ENCODE measurements around the gene NLN. TPM values are rescaled to one million over a fixed set of nuclear protein-coding genes. Genes with fewer than 3 reads are reported as not detected.
"Not testable (repeated sequence)": the region's sequence is repeated elsewhere in the genome, so short reads cannot be mapped to it uniquely, and the experiment has no call there.

NLN gene
- total RNA-seq, 1 donor from 2014 or later: 40.3 TPM

DNA sequence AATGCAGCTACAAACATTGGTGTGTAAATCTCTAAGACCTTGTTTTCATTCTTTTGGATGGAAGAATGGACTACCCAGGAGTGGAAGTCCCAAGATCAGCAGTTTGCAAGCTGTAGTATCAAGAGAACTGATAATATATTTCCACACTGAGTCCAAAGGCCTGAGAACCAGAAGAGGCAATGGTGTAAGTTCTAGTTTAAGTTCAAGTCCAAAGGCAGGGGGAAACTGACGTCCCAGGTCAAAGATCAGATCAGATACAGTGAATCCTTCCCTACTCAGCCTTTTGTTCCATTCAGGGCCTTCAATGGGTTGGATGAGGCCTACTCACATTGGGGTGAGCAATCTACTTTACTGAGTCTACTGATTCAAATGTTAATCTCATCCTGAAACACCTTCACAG lies 124.1 kb downstream of the NLN start:
- DNase-seq (ENCODE audit: extremely low spot score, unreplicated experiment): no peak
- TF ChIP-seq, protein P1, sequence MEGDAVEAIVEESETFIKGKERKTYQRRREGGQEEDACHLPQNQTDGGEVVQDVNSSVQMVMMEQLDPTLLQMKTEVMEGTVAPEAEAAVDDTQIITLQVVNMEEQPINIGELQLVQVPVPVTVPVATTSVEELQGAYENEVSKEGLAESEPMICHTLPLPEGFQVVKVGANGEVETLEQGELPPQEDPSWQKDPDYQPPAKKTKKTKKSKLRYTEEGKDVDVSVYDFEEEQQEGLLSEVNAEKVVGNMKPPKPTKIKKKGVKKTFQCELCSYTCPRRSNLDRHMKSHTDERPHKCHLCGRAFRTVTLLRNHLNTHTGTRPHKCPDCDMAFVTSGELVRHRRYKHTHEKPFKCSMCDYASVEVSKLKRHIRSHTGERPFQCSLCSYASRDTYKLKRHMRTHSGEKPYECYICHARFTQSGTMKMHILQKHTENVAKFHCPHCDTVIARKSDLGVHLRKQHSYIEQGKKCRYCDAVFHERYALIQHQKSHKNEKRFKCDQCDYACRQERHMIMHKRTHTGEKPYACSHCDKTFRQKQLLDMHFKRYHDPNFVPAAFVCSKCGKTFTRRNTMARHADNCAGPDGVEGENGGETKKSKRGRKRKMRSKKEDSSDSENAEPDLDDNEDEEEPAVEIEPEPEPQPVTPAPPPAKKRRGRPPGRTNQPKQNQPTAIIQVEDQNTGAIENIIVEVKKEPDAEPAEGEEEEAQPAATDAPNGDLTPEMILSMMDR (IDR thresholded peaks at IDR 0.05): no peak
- no peaks in the 10 kb centered on the region for H3K4me1 Mint-ChIP-seq (ENCODE audit: unreplicated experiment)
- peaks cover 2% of the 10 kb centered on the region for H3K36me3 Mint-ChIP-seq (ENCODE audit: unreplicated experiment)
- H3K9me3 Mint-ChIP-seq (ENCODE audit: unreplicated experiment): peaks cover 5% of the 10 kb centered on the region
- H3K27me3 Mint-ChIP-seq (ENCODE audit: unreplicated experiment): peaks cover 4% of the 10 kb centered on the region
- no peak overlapping the region for H3K27ac Mint-ChIP-seq (ENCODE audit: unreplicated experiment)
- H3K4me3 Mint-ChIP-seq (ENCODE audit: unreplicated experiment): no peak overlapping the region

DNA sequence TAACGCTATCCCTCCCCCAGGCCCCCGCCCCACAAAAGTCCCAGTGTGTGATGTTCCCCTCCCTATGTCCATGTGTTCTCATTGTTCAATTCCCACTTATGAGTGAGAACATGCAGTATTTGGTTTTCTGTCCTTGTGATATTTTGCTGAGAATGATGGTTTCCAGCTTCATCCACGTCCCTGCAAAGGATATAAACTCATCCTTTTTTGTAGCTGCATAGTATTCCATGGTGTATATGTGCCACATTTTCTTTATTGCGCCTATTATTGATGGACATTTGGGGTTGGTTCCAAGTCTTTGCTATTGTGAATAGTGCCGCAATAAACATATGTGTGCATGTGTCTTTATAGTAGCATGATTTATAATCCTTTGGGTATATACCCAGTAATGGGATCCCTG lies 125.0 kb downstream of the NLN start:
- DNase-seq (ENCODE audit: extremely low spot score, unreplicated experiment); H3K9me3 Mint-ChIP-seq (ENCODE audit: unreplicated experiment); H3K4me3 Mint-ChIP-seq (ENCODE audit: unreplicated experiment); H3K4me1 Mint-ChIP-seq (ENCODE audit: unreplicated experiment); H3K27me3 Mint-ChIP-seq (ENCODE audit: unreplicated experiment); H3K36me3 Mint-ChIP-seq (ENCODE audit: unreplicated experiment); H3K27ac Mint-ChIP-seq (ENCODE audit: unreplicated experiment): not testable (repeated sequence)

DNA sequence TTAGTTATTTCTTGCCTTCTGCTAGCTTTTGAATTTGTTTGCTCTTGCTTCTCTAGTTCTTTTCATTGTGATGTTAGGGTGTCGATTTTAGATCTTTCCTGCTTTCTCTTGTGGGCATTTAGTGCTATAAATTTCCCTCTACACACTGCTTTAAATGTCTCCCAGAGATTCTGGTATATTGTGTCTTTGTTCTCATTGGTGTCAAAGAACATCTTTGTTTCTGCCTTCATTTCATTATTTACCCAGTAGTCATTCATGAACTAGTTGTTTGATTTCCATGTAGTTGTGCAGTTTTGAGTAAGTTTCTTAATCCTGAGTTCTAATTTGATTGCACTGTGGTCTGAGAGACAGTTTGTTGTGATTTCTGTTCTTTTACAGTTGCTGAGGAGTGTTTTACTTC lies 127.9 kb downstream of the NLN start:
- H3K27ac Mint-ChIP-seq (ENCODE audit: unreplicated experiment); H3K9me3 Mint-ChIP-seq (ENCODE audit: unreplicated experiment); H3K36me3 Mint-ChIP-seq (ENCODE audit: unreplicated experiment); DNase-seq (ENCODE audit: extremely low spot score, unreplicated experiment); H3K27me3 Mint-ChIP-seq (ENCODE audit: unreplicated experiment); H3K4me1 Mint-ChIP-seq (ENCODE audit: unreplicated experiment); H3K4me3 Mint-ChIP-seq (ENCODE audit: unreplicated experiment): not testable (repeated sequence)

DNA sequence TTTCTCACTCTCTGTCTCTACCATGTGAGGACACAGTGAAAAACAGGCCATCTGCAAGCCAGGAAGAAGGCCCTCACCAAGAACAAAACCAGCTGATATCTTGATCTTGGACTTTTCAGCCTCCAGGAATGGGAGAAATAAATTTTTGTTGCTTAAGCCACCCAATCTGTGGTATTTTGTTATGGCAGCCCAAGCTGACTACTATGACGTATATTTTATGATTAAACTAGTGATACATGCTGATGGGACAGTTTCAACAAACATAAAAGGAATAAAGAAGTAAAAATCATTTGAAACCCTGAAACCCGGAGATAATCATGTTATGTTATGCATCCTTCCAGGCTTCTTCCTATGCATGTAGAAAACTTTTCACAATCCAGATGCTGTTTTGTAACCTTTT lies 132.9 kb downstream of the NLN start:
- H3K27me3 Mint-ChIP-seq (ENCODE audit: unreplicated experiment): peaks cover 3% of the 10 kb centered on the region
- no peaks in the 10 kb centered on the region for H3K4me1 Mint-ChIP-seq (ENCODE audit: unreplicated experiment)
- H3K4me3 Mint-ChIP-seq (ENCODE audit: unreplicated experiment): no peak overlapping the region
- peaks cover 1% of the 10 kb centered on the region for H3K36me3 Mint-ChIP-seq (ENCODE audit: unreplicated experiment)
- TF ChIP-seq, protein P1 (IDR thresholded peaks at IDR 0.05): no peak
- peaks cover 7% of the 10 kb centered on the region for H3K9me3 Mint-ChIP-seq (ENCODE audit: unreplicated experiment)
- no peak for DNase-seq (ENCODE audit: extremely low spot score, unreplicated experiment)
- no peak overlapping the region for H3K27ac Mint-ChIP-seq (ENCODE audit: unreplicated experiment)

DNA sequence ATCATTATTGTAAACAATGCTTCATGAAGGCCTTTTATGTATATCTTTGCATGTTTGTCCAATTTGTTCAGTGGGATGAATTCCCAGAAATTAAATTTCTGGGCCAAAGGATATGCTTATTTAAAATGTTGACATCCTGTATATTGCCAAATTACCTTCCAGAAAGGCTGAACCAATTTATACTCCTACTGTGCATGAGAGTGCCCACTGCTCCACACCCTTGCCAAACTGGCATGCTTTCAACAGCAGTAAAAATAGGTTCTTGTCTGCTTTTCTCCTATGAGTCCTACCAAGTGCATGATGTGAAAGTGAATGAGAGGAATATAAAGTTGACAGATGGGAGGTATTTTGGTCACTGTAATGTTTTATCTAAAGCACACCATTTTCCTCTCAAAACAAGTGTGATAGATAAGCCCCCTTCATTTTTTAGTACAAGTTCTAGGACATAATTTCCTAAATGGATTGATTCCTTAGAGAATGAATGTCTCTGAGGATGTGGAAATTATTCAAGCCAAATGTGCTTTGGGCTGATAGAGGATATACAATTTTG lies 133.8 kb downstream of the NLN start:
- no peak overlapping the region for H3K27ac Mint-ChIP-seq (ENCODE audit: unreplicated experiment)
- H3K36me3 Mint-ChIP-seq (ENCODE audit: unreplicated experiment): peaks cover 1% of the 10 kb centered on the region
- H3K27me3 Mint-ChIP-seq (ENCODE audit: unreplicated experiment): no peaks in the 10 kb centered on the region
- H3K9me3 Mint-ChIP-seq (ENCODE audit: unreplicated experiment): peaks cover 5% of the 10 kb centered on the region
- TF ChIP-seq, protein P1 (IDR thresholded peaks at IDR 0.05): no peak
- no peak for DNase-seq (ENCODE audit: extremely low spot score, unreplicated experiment)
- no peak overlapping the region for H3K4me3 Mint-ChIP-seq (ENCODE audit: unreplicated experiment)
- peaks cover 1% of the 10 kb centered on the region for H3K4me1 Mint-ChIP-seq (ENCODE audit: unreplicated experiment)

DNA sequence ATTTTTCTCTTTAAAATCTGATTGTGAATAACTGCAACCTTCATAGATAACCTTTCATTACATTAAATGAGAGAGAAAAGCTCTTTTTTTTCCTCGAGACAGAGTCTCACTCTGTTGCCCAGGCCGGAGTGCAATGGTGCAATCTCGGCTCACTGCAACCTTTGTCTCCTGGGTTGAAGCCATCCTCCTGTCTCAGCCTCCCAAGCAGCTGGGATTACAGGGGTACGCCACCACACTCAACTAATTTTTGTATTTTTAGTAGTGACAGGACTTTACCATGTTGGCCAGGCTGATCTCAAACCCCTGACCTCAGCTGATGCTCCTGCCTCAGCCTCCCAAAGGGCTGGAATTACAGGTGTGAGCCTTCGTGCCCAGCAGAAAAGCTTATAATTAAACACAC lies 134.5 kb downstream of the NLN start:
- TF ChIP-seq, protein P1 (IDR thresholded peaks at IDR 0.05): no peak

More for the DNA sequence above, 134.5 kb downstream of the NLN start:
- Mint-ChIP-seq H3K4me1 (ENCODE audit: unreplicated experiment) (peaks cover 5% of the 10 kb centered on the region), H3K27ac (ENCODE audit: unreplicated experiment) (no peak overlapping the region), H3K4me3 (ENCODE audit: unreplicated experiment) (no peak overlapping the region), H3K36me3 (ENCODE audit: unreplicated experiment) (peaks cover under 1% of the 10 kb centered on the region), H3K9me3 (ENCODE audit: unreplicated experiment) (peaks cover 2% of the 10 kb centered on the region), H3K27me3 (ENCODE audit: unreplicated experiment) (no peaks in the 10 kb centered on the region)
- no peak for DNase-seq (ENCODE audit: extremely low spot score, unreplicated experiment)
